ENCODE data around the gene ARPC5L.
"Not testable (repeated sequence)": the region's sequence is repeated elsewhere in the genome, so short reads cannot be mapped to it uniquely, and the experiment has no call there.

The ARPC5L gene

DNA sequence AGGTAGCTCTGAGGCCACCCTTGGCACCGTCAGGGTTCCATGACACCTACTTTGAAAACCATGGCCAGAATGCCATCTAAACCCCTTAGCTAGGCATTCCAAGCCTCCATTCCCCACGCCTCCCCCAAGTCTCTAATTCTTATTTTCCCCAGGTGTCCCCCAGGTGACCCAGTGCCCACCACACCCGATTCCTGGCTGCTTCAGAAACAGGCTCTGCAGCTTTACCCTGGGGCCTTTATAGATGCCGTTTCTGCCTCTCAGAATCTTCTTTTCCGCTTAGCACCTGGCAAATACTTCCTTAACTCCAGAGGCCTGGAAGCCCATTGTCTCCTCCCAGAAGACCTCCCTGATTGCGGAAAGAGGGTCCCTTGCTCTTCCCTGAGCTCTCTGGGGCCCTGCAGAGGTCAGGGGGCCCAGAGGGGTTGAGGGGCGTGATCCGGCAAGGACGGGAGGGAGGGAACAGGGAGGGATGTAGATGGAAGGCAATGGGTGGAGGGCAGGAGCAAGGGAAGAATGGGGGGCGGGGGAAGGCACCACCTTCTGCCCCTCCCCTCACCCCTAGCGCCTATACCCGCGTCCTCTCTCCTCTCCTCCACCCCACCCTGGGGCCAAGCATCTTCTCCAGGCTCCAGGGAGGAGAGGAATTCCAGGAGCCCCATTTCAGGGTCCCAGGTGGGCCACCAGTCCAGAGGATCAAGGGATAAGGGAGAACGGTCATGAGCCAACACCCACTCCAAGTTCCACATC lies 20.7 kb upstream of the ARPC5L start:
- no peak for DNase-seq

DNA sequence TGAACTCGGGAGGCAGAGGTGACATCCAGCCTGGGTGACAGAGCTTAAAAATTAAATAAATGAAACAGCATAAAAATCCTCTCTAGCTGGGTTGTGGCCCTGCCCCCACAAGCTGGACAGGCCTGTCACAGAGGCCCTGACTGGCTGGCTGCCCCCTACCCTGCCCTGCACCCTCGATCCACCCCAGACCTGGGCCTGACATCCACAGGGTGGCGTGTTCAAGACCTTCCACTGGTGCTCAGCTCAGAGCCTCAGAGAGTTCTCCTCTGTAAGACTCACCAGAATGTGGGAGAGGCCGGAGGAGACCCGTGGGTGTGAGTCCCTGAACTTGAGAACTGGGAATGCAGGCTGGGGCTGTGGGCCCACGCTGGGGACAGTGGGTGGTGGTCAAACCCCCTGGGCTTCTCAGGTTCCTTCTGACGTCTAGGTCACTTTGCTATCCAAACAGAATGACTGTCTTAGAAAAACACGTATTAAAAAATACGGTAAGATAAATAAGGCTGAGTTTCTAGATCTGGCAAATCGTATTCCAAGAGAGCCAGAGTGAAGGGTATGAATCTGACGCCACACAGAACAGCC lies 18.4 kb upstream of the ARPC5L start:
- no peak for DNase-seq

DNA sequence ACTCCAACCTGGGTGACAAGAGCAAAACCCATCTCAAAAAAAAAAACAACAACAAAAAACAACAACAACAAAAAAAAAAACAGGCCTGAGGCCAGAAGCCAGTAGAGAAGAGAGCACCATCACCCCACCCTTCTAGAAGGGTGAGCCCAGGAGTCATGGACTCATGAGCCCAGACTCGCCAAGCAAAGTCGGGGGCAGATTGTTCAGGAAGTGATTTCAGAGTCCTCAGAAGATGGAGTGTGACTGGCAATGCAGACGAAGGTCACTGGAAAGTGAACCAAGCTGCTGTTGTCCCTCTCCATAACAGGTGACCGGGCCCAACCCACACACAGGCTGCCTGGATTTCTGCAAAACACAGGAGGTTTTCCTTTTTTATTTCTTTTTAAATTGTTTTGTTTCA lies 17.6 kb upstream of the ARPC5L start:
- no peak for DNase-seq

DNA sequence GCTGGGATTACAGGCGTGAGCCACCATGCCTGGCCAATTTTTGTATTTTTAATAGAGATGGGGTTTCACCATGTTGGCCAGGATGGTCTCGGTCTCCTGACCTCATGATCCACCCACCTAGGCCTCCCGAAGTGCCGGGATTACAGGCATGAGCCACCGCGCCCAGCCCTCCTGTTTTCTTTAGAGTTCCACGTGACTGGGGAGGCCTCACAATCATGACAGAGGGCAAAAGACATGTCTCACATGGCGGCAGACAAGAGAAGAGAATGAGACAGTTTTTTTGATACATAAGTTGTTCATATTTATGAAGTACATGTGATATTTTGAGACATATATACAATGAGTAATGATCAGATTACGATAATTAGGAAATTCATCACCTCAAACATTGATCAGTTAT lies 15.5 kb upstream of the ARPC5L start:
- not testable (repeated sequence) for DNase-seq

DNA sequence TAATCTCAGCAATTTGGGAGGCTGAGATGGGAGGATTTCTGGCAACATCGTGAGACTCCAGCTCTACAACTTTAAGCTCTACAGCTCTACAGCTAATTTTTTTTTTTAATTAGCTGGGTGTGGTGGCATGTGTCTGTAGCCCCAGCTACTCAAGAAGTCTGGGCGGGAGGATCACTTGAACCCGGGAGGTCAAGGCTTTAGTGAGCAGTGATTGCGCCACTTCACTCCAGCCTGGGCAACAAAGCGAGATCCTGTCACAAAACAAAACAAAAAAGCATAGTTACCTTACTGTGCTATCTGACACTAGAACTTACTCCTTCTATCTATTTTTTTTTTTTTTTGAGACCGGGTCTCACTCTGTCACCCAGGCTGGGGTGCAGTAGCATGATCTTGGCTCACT lies 15.0 kb upstream of the ARPC5L start:
- DNase-seq = no peak

DNA sequence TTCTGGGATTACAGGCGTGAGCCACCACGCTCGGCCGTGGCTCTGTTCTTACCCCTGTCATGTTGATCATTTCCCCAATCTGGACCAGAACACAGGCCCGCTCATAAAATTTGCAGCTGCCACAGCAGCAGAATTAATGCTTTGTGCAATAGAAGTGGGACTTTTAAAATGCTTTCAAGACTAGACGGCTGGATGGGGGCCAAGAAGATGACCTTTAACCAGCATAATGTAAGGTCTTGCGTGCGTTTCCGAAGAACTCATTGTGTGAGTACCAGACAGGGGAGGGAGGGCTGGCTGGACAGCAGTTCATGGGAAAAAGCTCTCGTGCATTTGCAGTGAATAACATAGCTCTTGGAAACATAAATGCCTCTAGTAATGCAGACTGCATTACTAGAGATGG lies 12.1 kb upstream of the ARPC5L start:
- DNase-seq = no peak

DNA sequence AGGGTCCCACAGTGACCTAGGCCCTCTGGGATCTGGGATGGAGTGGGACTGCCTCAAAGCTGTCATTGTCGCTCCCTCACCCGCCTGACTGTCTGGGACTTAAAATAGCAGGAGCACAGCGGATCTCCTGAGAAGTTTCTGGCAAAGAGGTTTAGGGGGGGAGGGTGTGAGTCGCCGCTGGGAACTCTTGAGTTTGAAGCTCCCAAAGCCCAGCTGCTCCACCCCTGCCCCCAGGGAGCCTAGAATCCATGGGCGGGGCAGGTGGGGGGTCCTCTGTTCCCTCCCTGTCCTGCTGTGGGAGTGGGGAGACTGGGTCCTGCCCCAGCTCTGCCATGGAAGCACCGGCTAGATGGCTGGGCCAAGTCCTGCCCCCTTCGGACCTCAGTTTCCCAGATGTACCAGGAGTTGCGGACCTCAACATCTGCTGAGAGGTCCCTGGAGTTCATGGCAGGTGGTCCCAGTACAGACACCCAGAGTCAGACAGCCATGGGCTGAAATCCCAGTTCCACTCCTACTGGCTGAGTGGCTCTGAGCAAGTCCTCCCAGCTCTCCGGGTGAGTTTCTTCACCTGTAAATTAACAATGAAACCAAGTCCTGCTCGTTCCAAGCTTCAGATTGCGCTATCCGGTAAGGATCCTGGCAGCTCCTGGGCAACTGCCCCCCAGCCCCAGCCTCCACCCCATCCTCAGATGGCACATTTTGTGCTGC lies 9.7 kb upstream of the ARPC5L start:
- DNase-seq = no peak

DNA sequence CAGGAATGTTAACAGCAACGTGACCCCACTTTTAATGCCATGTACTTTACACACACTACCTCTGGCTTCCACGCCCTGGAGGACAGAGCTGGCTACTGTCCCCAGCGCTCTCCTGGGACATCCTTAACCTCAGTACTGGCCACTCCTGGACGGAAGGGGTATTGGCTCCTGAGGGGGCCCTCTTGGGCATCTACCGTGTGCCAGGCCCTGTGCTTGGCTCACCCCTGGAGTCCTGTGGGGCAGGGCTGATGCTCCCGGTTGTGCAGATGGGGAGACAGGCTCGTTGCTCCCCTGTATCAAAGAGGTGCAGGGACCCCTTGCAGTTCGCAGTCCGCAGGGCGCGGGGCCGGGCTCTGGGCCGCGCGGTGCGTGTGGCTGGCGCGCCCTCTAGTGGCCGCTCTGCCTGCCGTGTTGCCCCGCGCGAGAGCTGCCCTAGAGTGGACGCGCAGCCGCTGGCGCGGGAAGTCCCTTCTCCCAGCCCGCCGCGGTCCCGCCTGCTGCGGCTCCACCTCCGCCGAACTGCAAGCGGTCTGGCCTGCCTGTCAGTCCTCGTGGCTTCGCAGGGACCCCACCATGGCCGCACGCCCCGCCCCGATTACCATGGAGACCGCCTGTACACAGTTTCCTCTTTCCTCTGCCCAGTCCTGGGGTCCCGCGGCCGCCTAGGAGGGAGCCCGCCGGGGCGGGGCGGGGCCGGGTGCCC lies 8.9 kb upstream of the ARPC5L start, which contains the start of gene WDR38:
Gene WDR38, plus strand, starts transcription at position 632 of the 703 bp plus-strand sequence. CDS start 72 bp downstream, outside the sequence.
- no peak for DNase-seq

DNA sequence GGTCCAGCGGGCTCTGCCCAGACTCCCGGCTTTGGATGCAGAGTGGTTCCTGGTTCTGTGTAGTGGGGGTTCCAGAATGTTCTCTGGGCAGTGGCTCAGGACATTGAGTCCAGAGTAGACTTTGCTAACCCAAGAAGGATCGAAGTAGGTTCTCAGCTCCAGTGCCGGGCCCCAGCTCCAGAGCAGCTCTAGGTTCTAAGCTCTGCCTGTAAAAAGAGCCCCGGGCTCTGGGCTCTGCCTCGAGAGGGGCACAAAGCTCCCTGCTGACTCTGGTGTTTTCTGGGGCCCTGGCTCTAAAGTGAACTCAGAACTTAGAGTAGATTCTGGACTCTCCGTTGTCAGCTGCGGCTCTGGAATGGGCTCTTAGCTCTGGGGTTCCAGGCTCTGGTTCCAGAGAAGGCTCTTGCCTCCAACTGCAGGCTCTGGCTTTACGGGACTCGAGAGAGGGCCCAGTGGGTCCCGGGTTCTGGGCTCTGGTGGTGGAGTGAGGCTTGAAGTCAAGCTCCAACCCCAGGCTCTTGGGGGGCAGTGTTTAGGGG lies 8.3 kb upstream of the ARPC5L start:
- no peak for DNase-seq

DNA sequence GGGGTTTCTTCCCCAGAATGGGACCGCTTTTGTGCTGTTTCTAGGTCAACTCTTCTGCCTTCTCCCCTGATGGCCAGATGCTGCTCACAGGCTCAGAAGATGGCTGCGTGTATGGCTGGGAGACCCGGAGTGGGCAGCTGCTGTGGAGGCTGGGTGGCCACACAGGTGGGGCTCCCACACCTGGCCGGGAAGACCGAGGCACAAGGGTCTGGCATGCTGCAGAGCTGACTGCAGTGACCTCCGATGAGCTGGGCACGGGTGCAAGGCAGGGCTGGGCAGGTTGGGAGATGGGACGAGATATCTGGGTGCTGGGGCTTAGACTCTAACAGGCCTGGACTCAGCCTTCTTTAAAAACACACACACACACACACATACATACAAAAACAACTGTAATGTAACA lies 7.8 kb upstream of the ARPC5L start:
- DNase-seq = no peak

DNA sequence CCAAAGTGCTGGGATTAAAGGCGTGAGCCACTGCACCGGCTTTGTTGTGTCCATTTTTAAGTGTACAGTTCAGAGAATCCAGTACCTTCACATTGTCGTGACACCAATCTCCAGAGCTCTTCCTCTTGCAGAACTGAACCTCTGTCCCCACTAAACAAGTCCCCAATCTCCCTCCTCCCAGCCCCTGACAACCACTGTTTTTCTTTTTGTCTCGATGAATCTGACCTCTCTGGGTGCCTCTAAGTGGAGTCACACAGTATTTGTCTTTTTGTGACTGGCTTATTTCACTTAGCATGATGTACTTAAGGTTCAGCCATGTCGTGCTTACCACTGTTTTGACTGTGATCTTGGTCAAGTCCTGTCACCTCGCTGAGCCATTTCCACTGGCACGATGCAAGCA lies 7.1 kb upstream of the ARPC5L start:
- no peak for DNase-seq

DNA sequence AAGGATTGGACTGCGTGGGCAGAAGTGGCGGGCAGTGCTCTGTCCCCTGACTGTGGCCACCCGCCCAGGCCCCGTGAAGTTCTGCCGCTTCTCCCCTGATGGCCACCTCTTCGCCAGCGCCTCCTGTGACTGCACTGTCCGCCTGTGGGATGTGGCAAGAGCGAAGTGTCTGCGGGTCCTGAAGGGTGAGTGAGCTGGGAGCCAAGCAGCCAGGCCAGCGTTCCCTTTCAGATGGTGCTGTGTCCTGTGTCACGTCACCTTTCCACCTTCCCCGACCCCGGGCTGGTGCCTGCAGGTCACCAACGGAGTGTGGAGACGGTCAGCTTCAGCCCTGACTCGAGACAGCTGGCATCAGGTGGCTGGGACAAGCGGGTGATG lies 6.4 kb upstream of the ARPC5L start:
- DNase-seq = no peak

DNA sequence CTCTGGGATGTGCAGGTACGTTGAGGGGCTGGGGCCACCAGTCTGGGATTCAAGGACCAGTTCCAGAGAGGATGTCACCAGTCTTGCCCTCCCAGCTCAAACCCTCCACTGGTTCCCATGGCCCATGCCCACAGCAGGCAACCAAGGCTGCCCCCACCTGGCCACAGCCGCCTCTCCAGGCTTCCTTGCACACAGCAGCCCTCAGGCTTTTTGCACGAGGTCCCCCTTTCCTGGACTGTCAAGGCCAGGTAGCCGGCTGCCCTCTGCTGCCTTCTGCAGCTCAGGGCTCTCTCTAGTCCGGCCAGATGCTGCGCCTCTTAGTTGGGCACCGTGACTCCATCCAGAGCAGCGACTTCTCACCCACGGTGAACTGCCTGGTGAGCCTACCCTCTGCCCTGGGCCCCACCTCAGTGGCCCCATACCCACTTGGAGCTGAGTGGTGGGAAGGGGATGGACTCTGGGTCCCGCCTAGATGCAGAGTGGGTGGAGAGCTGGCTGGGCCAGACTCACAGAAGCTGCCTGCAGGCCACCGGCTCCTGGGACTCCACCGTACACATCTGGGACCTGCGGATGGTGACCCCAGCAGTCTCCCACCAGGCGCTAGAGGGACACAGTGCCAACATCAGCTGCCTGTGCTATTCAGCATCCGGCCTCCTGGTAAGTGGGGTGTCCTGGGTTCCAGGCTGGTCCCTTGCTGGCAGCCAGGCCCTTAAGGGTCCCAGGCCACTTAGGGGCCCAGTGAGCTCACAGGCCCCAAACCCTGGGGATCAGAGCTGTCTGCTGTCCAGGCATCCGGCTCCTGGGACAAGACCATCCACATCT lies 5.8 kb upstream of the ARPC5L start:
- DNase-seq = no peak

DNA sequence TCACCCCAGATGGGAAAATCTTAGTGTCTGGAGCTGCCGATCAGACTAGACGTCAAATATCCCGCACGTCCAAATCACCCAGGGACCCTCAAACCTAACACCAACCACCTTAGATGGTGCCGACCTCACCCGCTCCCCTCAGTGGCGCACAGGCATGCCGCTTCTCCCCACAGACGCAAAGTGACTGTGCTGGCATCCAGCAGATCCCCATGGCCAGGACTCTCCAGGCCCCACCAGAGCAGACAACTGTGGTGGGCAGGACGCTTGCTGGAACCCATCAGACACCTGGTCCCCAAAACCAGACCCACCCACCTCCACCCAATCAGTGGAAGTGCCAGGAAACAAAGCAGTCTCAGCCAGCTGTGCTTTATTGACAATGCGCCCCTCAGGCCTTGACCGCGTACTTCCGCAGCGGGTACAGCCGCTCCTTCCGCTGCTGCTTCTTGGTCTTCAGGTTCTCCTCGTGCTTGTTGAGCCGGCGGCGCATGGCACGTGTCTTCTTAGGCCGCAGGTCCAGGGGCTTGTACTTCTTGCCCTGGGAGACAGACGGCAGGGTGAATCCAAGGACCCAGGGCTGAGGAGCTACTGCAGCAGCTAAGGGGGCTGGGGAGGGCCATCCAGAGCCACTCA lies 4.3 kb upstream of the ARPC5L start:
- no peak for DNase-seq

DNA sequence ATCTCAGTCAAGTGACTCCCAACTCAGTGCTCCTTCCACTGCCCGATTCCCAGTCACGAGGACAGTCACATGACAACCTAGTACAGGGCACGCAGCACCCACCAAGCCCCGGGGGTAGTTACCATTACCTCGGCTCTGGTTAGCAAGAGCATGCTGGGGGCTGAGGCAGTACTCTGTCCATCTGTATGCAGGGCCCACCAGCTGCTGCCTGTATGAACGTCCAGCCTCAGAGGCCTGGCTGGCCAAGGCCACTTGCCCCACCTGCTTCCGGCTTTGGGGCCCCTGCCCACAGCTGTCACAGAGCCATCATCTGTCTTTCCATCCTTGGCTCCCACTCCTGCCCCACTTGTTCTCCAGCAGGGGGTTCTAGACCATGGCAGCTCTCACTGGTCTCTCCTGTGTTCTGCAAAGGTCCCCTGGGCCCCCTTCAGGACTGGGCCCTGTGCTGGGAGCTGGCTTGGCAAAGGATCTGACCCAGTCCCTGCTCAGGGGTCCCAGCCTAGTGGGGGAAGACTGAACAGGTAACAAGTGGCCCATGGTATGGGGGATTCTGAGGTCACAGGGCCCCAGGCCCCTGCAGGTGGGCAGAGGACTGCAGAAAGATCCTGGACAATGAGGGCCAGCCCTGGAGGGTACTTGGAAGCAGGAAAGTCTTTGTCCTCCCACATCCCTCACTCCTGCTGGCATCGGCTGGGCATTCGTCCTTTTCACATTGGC lies 3.4 kb upstream of the ARPC5L start:
- no peak for DNase-seq

DNA sequence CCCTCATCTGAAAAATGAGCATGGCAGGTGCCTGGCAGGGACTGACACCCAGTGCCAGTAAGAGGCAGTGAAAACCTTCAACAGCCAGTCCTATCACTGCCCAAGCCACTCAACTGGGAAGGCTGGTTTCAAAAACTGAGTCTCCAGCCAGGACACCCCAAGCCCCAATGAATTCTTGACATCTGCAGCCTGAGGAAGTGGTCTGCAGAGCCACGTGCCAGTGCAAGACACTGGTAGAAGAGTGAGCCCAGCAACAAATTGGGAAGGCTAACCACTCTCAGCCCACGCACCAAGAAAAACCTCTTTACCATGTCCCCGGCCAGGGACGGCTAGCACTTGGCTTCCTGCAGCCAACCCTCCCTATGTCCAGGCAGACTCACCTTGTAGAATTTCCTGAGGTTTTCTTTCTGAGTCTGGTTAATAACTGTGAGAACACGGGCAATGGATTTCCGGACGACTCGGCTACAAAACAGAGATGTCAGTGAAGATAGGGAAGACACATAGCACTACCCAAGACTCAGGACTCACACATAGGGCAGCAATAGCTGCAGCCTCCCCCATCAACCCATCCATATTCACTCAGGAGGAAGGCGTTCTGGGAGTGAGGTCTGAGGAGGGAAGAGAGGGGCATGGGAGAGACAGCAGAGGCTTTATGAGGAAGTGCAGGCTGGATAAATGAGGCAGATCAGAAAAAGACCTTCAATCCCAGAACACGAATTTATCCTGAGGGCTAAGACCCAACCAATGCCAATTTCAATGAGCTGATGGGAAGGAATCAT lies 1.9 kb upstream of the ARPC5L start:
- no peak for DNase-seq

DNA sequence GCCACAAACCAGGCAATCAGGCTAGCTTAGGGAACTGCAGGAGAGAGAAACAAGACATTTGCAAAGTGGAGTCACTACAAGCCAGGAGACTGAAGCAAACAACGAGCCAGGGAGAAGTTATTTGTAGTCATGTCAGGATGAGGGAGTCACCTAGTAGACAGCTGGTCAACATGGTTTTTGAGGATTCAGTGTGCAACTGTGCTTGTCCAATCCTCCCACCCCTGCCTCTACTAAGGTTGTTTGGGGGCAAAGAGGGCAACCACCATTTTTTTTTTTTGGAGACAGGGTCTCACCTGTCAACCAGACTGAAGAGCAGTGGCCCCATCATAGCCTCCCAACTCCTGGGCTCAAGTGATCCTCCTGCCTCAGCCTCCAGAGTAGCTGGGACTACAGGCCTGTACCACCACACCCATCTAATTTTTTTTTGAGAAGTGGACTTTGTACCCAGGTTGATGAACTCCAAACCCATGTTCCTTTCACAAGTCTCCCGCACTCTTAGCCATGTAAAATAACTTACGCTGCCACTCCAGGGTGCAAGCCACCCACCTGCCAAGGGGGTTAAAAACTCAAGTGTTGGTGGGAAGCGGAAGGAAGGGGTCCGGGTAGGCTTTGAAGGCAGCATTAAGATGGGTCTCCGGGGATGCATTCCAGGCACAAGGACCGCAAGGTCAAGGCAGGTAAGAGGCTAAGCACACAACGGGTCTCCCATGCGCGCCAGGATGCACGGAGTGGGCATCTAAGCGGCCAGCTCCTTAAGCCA lies 1.2 kb upstream of the ARPC5L start:
- DNase-seq = no peak

DNA sequence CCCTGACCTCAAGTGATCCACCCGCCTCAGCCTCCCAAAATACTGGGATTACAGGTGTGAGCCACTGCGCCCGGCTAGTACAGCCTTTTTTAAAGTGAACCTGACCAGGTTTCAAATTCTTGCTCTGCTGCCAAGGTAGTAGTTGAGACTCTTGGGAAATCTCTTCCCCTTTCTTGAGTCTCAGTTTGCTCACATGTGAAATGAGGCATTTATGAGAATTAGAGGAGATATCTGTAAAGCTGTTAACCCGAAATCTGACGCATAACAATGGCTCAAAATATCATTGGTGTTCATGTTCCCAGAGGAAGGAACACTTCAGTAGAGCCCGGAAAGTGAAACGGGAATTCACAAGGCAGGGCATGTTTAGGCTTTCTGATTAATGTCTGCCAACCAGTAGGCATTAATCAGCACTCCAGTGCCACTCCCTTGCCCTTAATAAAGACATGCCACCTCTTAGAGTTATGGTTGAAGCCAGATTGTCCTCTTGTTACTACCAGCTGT lies 1.5 kb downstream of the ARPC5L start:
- DNase-seq = no peak
